Liver (tissue), 3 donors: ENCODE results near the gene CDH22.

Source experiments
- CTCF ChIP-seq: fragments of 150-350 bp; IDR thresholded peaks from 2 replicates; pipeline ENCODE4 v1.5.1; 2017; ENCODE audit warnings: improper control_type of control experiment, low read depth, low read length; ENCODE audit not compliant: missing input control
- EGR1 ChIP-seq, 2 donors: IDR thresholded peaks; 2 replicates each; pipeline ENCODE4 v1.6.1; 2016 to 2018; ENCODE audit warnings: antibody characterized with exemption in 2 of 2, low read depth in 2 of 2
- FOXA1 ChIP-seq: IDR thresholded peaks from 2 replicates; pipeline ENCODE4 v1.6.1; 2016; ENCODE audit warnings: antibody characterized with exemption
- GABPA ChIP-seq, 2 donors: IDR thresholded peaks in 1 of 2; conservative IDR thresholded peaks in 1 of 2; 2 replicates each; pipeline ENCODE4 v1.6.1; 2016; ENCODE audit warnings: antibody characterized with exemption in 2 of 2, mild to moderate bottlenecking in 1 of 2, moderate library complexity in 1 of 2
- HNF4A ChIP-seq, 2 donors: conservative IDR thresholded peaks; 2 replicates each; pipeline ENCODE4 v1.6.1; 2016; ENCODE audit warnings: antibody characterized with exemption in 2 of 2, mild to moderate bottlenecking in 2 of 2
- HNF4G ChIP-seq: IDR thresholded peaks from 2 replicates; pipeline ENCODE4 v1.6.1; 2016; ENCODE audit warnings: antibody characterized with exemption
- JUND ChIP-seq, 2 donors: IDR thresholded peaks; 2 replicates each; pipeline ENCODE4 v1.6.1; 2016; ENCODE audit warnings: antibody characterized with exemption in 2 of 2
- RAD21 ChIP-seq, 2 donors: IDR thresholded peaks; 2 replicates each; pipeline ENCODE4 v1.6.1; 2016; ENCODE audit warnings: antibody characterized with exemption in 2 of 2, mild to moderate bottlenecking in 2 of 2
- RXRA ChIP-seq, 2 donors: IDR thresholded peaks; 2 replicates each; pipeline ENCODE4 v1.6.1; 2017 to 2018; ENCODE audit warnings: antibody characterized with exemption in 2 of 2, mild to moderate bottlenecking in 1 of 2
- TAF1 ChIP-seq: conservative IDR thresholded peaks from 2 replicates; pipeline ENCODE4 v1.6.1; 2016; ENCODE audit warnings: antibody characterized with exemption, mild to moderate bottlenecking
- YY1 ChIP-seq: IDR thresholded peaks from 2 replicates; pipeline ENCODE4 v1.6.1; 2016; ENCODE audit warnings: antibody characterized with exemption, mild to moderate bottlenecking
- TF ChIP-seq, protein P1 (sequence below): IDR thresholded peaks from 2 replicates; pipeline ENCODE4 v1.6.1; 2016; ENCODE audit warnings: antibody characterized with exemption
- TF ChIP-seq, protein P2 (sequence below): IDR thresholded peaks from 2 replicates; pipeline ENCODE4 v1.6.1; 2016; ENCODE audit warnings: antibody characterized with exemption
- TF ChIP-seq, protein P3 (sequence below): IDR thresholded peaks from 2 replicates; pipeline ENCODE4 v1.6.1; 2016; ENCODE audit warnings: antibody characterized with exemption
- donor health status: healthy.
- donor health status: healthy.

GRCh38 chr20:46139266-46139889, 168.9 kb downstream of the CDH22 start:
- TF ChIP-seq CTCF (no peak), RAD21 (IDR thresholded peaks at IDR 0.05) (no peak), EGR1 (IDR thresholded peaks at IDR 0.05; ENCODE audit: low read depth in 2 of 2) (no peak), YY1 (no peak), JUND (IDR thresholded peaks at IDR 0.05) (no peak), GABPA (IDR thresholded peaks at IDR 0.05 in 1 of 2, conservative IDR thresholded peaks at IDR 0.05 in 1 of 2) (no peak), FOXA1 (no peak), TAF1 (no peak), HNF4A (conservative IDR thresholded peaks at IDR 0.05) (no peak), RXRA (IDR thresholded peaks at IDR 0.05) (no peak), HNF4G (no peak)
- TF ChIP-seq, protein P1, sequence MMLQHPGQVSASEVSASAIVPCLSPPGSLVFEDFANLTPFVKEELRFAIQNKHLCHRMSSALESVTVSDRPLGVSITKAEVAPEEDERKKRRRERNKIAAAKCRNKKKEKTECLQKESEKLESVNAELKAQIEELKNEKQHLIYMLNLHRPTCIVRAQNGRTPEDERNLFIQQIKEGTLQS = no peak
- TF ChIP-seq, protein P2, sequence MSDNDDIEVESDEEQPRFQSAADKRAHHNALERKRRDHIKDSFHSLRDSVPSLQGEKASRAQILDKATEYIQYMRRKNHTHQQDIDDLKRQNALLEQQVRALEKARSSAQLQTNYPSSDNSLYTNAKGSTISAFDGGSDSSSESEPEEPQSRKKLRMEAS = no peak
- TF ChIP-seq, protein P3, sequence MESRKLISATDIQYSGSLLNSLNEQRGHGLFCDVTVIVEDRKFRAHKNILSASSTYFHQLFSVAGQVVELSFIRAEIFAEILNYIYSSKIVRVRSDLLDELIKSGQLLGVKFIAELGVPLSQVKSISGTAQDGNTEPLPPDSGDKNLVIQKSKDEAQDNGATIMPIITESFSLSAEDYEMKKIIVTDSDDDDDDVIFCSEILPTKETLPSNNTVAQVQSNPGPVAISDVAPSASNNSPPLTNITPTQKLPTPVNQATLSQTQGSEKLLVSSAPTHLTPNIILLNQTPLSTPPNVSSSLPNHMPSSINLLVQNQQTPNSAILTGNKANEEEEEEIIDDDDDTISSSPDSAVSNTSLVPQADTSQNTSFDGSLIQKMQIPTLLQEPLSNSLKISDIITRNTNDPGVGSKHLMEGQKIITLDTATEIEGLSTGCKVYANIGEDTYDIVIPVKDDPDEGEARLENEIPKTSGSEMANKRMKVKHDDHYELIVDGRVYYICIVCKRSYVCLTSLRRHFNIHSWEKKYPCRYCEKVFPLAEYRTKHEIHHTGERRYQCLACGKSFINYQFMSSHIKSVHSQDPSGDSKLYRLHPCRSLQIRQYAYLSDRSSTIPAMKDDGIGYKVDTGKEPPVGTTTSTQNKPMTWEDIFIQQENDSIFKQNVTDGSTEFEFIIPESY = no peak
